ENCODE measurements around the gene AFAP1L2. TPM values are rescaled to one million over a fixed set of nuclear protein-coding genes. Genes with fewer than 3 reads are reported as not detected.

The AFAP1L2 gene
- total and polyA plus RNA-seq, 9 of the 15 experiments (the other 6 are each of a cell fraction or from before 2014, with no cell fraction given): 0.07 TPM; not detected in 8

GRCh38 chr10:114293075-114293474 is 111.2 kb downstream of the AFAP1L2 start:
- no TSS peak for BruUV-seq (replicated peaks)
- WGBS (ENCODE audit: insufficient coverage, low coverage, missing lambda C conversion rate): 0% methylated on average over 4 of the region's 5 CpGs
- H3K4me2 ChIP-seq (ENCODE audit: insufficient read depth, low read length): no peak overlapping the region
- H3K4me1 ChIP-seq (replicated peaks in 1 of 2; ENCODE audit: control insufficient read depth in 2 of 2, insufficient read depth in 2 of 2, low read length in 2 of 2): no peaks in the 10 kb centered on the region
- in situ Hi-C loops (cut with MboI) (no loop called here), intact Hi-C loops (cut with micrococcal nuclease) (no loop called here)
- H3K27ac ChIP-seq (ENCODE audit: extremely low read depth, low read depth, low read length): no peak overlapping the region
- H2AFZ ChIP-seq (ENCODE audit: low read depth, low read length): no peak overlapping the region
- POLR2A ChIA-PET: no interaction called here
- no peaks in the 10 kb centered on the region for H3K9me1 ChIP-seq (ENCODE audit: control insufficient read depth, insufficient read depth, low read length)
- FAIRE-seq: no peak
- no peak overlapping the region for H3K9ac ChIP-seq (ENCODE audit: insufficient read depth in 1 of 2, low read depth in 2 of 2, low read length in 2 of 2)
- DNase-seq (ENCODE audit: extremely low read depth in 1 of 4, low spot score in 3 of 4): no peak
- no peaks in the 10 kb centered on the region for H3K79me2 ChIP-seq (ENCODE audit: control insufficient read depth, insufficient read depth, low read length)
- CTCF ChIA-PET (ENCODE audit: low intra/inter-chr PET ratio): no interaction called here
- ATAC-seq: no peak
- H3K27me3 ChIP-seq (ENCODE audit: control insufficient read depth in 2 of 2, insufficient read depth in 2 of 2, low read length in 2 of 2): peaks cover 0 to 22% of the 10 kb centered on the region in 2 experiments; a peak in 2 of 5 replicates
- H3K4me3 ChIP-seq: no peak overlapping the region
- H3K9me3 ChIP-seq (replicated peaks; ENCODE audit: control insufficient read depth, insufficient read depth, low read depth, low read length): no peaks in the 10 kb centered on the region
- no peaks in the 10 kb centered on the region for H4K20me1 ChIP-seq (replicated peaks; ENCODE audit: control insufficient read depth, insufficient read depth, low read length)
- H3K36me3 ChIP-seq (ENCODE audit: control insufficient read depth, insufficient read depth, low read length): no peaks in the 10 kb centered on the region
- no peak for TF ChIP-seq ZFP36 (IDR thresholded peaks at IDR 0.05; ENCODE audit: low read depth, low read length, partially characterized antibody)
- no peak for TF ChIP-seq ZBTB12 (CRISPR knock-in tag; IDR thresholded peaks at IDR 0.05)
- no peak for TF ChIP-seq ZNF41 (CRISPR knock-in tag; conservative IDR thresholded peaks at IDR 0.05)
- TF ChIP-seq CREB1 (IDR thresholded peaks at IDR 0.05): no peak
- TF ChIP-seq CREB1 (CRISPR knock-in tag; IDR thresholded peaks at IDR 0.05): no peak
- no peak for TF ChIP-seq GTF2B (IDR thresholded peaks at IDR 0.05; ENCODE audit: extremely low read depth, insufficient read length)
- TF ChIP-seq CHAMP1 (IDR thresholded peaks at IDR 0.05): no peak
- no peak for TF ChIP-seq ZNF717 (CRISPR knock-in tag; IDR thresholded peaks at IDR 0.05)
- TF ChIP-seq RB1 (IDR thresholded peaks at IDR 0.05; ENCODE audit: low read depth): no peak
- no peak for TF ChIP-seq ZBTB40 (IDR thresholded peaks at IDR 0.05)
- no peak for TF ChIP-seq ZBTB40 (CRISPR knock-in tag; IDR thresholded peaks at IDR 0.05)

Data from K562 (cell line).